ENCODE results near the gene ZNF79.
"Not testable (repeated sequence)": the region's sequence is repeated elsewhere in the genome, so short reads cannot be mapped to it uniquely, and the experiment has no call there.

The ZNF79 gene

DNA sequence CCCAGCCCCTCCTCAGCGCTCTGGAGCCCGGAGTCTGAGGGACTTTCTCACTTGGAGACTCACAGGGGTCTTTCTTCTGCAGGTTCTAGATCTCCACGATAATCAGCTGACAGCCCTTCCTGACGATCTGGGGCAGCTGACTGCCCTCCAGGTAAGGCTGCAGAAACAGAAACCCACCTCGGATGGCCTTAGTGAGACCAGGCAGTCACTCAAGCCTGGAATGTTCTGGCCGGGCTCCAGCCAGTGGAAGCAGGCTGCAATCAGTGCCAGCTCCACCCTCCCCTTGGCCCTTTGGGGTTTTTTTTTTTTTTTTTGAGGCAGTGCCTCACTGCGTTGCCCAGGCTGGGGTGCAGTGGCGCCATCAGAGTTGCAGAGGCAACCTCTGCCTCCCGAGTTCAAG, 34.7 kb downstream of the ZNF79 start:
- no peak for DNase-seq

GRCh38 chr9:127463382-127463781, 39.2 kb downstream of the ZNF79 start:
- no peak for DNase-seq

- no peak for DNase-seq
Observed at GRCh38 chr9:127463911-127464310, 39.7 kb downstream of the ZNF79 start.

DNA sequence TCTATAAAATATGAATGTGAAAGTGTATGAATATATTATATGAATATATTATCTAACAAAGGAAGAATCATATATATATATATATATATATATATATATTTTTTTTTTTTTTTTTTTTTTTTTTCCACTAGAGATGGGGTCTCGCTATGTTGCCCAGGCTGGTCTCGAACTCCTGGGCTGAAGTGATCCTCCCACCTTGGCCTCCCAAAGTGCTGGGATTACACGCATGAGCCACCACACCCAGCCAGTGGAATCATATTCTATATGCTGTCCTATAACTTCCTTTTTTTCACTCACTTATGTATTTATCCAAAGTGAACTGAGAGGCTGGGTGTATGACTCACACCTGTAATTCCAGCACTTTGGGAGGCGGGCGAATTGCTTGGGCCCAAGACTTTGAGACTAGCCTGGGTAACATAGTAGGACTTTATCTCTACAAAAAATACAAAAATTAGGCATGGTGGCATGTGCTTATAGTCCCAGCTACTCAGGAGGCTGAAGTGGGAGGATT, 42.3 kb downstream of the ZNF79 start:
- DNase-seq: not testable (repeated sequence)

- DNase-seq: no peak
Observed at GRCh38 chr9:127467621-127468020, 43.4 kb downstream of the ZNF79 start.

DNA sequence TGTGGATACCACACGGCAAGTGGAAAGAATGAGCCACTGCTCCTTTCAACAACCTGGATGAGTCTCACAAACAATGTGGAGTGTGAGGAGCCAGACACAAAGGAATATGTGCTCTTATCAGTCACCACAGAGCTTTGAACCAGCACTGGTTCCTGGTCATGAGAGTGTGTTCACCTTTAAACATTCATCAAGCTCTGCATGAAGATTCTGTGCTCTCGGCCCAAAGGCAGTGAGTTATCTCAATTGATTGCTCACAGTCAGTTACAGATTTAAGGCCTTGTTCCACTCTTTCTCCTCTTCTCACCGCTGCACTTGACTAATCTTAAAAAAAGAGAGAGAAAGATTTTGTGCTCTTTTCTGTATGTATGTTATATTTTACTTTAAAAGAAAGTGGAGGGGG, 46.5 kb downstream of the ZNF79 start:
- no peak for DNase-seq

- no peak for DNase-seq
Observed at GRCh38 chr9:127473501-127473900, 49.3 kb downstream of the ZNF79 start.

DNA sequence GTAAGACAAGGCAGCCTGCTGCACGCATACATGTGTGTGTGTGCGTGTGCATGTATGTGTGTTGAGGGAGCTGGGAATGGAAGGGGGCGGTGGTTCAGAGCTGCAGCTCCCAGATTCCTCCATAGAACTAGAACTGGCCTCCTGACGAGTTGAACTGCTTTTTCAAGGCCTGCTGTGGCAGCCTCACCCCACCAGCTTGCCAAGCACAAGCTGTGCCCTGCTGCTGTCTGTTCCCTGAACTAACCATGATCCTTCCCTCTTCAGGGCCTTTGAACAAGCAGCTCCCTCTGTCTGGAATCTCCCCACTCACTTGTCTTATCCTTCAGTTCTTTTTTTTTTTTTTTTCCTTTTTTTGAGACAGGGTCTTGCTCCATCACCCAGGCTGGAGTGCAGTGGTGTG, 49.8 kb downstream of the ZNF79 start:
- DNase-seq: no peak

- no peak for DNase-seq
Observed at GRCh38 chr9:127474592-127474991, 50.4 kb downstream of the ZNF79 start.

GRCh38 chr9:127479507-127480081, 55.4 kb downstream of the ZNF79 start:
- DNase-seq: no peak

GRCh38 chr9:127482662-127483061, 58.5 kb downstream of the ZNF79 start:
- DNase-seq: no peak

DNA sequence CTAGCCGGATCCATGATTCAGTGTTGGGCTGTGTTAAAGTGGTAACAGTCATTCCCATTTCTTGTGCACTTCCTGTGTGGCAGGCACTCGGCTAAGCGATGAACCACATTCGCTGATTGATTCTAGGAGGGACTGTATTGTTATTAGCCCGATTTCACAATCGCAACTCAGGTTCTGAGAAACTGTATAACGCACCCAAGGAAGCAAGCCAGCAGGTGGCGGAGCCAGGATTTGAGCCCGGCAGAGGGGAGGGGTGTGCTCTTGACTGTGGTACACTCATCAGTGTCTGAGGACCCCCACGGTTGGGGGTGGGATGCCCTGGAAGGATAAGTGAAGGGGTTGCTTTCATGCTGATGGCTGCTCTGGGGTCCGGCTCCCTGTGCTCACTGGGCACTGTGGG, 61.8 kb downstream of the ZNF79 start:
- DNase-seq: no peak

- DNase-seq: no peak
Observed at GRCh38 chr9:127488946-127489345, 64.8 kb downstream of the ZNF79 start.

DNA sequence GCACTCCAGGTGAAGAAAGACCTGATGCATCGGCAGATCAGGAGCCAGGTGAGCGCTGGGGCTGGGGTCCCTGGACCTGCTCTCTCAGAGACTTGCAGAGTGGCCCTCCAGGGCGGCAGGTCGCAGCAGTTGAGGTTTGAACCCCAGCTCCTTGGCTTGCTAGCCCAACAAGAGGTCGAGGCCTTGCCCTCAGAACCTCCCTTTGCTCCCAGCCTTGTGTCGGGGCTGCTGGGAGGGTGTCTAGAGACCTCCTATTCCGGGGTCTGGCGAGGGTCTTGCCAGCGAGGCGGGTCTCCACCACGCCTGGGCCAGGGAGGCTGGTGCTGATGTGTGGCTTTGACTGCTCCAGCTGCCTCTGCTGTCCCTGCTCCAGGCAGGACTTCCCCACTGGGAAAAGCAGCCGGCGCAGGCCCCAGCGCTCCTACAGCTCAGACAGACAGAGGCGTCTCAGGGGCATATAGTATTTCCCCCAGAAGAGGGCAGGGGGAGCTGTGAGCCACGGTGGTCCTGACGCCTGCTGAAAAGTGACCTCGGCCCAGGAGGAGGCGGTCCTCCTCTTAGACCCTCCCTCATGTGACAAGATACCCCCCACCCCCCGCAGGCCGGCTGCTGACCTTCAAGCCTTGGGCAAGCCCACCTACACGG, 65.4 kb downstream of the ZNF79 start:
- no peak for DNase-seq

DNA sequence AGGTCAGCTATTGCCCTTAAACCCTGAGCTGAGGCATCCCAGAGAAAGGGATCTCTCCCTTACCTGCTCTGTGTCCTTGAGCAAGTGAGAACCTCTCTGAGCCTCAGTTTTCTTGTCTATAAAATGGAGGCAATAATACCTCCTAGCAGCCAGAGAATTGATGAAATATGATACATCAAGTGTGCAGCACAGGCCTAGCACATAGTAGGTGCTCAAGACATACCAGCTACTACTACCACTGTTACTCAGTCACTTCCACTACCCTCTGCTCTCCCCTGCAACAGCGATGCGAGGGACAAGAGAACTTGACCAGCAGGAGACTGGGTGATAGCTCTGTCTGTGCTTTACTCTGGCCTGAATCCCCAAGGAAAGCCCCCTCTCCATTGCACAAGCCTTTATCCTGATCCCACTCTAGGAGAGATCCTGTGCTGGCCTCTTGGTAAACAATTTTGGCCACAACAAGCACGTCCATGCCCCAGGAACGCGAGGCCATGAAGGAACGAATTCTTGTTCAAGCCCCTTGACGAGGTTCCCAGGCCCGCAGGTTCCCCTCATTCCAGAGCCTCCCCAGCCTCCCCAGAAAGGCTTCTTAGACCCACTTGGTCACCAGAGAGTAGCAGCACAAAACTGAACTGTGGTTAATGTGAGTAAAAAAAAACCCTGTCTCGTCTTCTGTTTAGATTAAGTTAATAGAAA, 66.5 kb downstream of the ZNF79 start:
- no peak for DNase-seq

- DNase-seq: no peak
Observed at GRCh38 chr9:127491516-127491915, 67.3 kb downstream of the ZNF79 start.

- no peak for DNase-seq
Observed at GRCh38 chr9:127492616-127493015, 68.4 kb downstream of the ZNF79 start.

DNA sequence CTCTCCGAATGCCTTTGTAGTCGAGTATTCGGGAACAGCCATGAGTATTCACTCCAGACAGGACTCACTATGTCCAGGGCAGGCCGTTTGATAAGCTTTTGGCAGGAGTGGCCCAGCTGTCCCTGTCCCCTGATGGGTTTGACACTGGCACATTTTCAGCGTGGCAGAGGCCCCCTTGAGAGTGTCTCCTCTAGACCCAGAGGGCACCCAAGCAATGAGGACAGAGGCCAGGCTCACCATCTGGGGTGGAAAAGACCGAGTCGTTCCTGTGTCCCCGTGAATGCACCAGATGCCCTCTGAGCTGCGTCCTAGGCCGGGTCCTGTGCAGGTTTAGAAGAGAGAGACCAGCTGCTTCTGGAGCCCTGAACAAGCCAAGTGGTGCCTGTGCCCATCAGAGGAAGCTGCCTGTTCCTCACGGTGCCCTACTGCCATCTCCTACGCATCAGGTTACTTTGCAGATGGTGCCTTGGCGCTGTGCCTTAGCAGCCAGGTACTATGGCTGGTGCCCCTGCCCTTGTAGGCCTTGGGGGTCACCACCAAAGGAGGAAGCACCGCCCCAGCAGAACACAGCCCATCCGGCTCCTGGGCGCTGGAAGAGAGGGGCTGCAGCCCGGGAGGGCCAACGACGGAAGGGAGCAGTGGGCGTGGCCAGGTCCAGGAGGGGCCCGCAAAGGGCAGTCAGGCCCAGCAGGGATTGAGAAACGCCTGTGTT, 69.6 kb downstream of the ZNF79 start:
- no peak for DNase-seq

- DNase-seq: no peak
Observed at GRCh38 chr9:127494304-127494702, 70.1 kb downstream of the ZNF79 start.

All from activated CD4-positive, alpha-beta T cell treated with anti-CD3 and anti-CD28 coated beads, Interleukin-2, amount 50 U/mL, for 48 hours (primary cell).